CD4-positive, CD25-positive, alpha-beta regulatory T cell (primary cell): Measurements from ENCODE around the gene SLC17A9. TPM values are rescaled to one million over a fixed set of nuclear protein-coding genes. Genes with fewer than 3 reads are reported as not detected.
A peak's percentile ranks its signal among the peaks of the same experiment; 100 is the strongest.

Experiments
- ATAC-seq, 2 donors: fragments of 150-1000 bp; cut with Tn5 transposase; one replicate each; pipeline ENCODE4 v1.10.0; 2021; ENCODE audit warnings: low read depth in 2 of 2, moderate number of reproducible peaks in 2 of 2, moderate library complexity in 1 of 2
- DNase-seq, 3 donors: peaks; one replicate each; pipeline versions ENCODE4 v3.0.0 to v3.0.0-alpha.2; 2012 to 2022; ENCODE audit warnings: mixed read lengths in 1 of 3
- H3K27ac ChIP-seq: one replicate; pipeline ENCODE4 v1.7.0; 2013; ENCODE audit warnings: mild to moderate bottlenecking, low read length; ENCODE audit not compliant: insufficient read depth, poor library complexity, severe bottlenecking
- H3K27me3 ChIP-seq: one replicate; pipeline ENCODE4 v1.7.0; 2013; ENCODE audit warnings: low read length; ENCODE audit not compliant: control insufficient read depth, insufficient read depth
- H3K36me3 ChIP-seq: one replicate; pipeline ENCODE4 v1.7.0; 2013; ENCODE audit warnings: mild to moderate bottlenecking, low read length, moderate library complexity; ENCODE audit not compliant: control insufficient read depth, insufficient read depth
- H3K4me1 ChIP-seq: 2 replicates; pipeline ENCODE4 v1.7.0; 2013; ENCODE audit warnings: mild to moderate bottlenecking, low read length; ENCODE audit not compliant: insufficient read depth, control insufficient read depth, poor library complexity, severe bottlenecking
- H3K4me3 ChIP-seq: one replicate; pipeline ENCODE4 v1.7.0; 2013; ENCODE audit warnings: low read depth, mild to moderate bottlenecking, low read length, moderate library complexity
- H3K9me3 ChIP-seq, 2 experiments: 1 replicate in 1 of 2; 2 replicates in 1 of 2; pipeline ENCODE4 v1.7.0; 2013; ENCODE audit warnings: low read length in 2 of 2, mild to moderate bottlenecking in 1 of 2, moderate library complexity in 1 of 2; ENCODE audit not compliant: control insufficient read depth in 2 of 2
- H3K27ac Mint-ChIP-seq, 3 donors: one replicate each; pipeline ENCODE4 v1.8.0; 2020 to 2022; ENCODE audit warnings: mild to moderate bottlenecking in 3 of 3, mixed read lengths in 3 of 3, moderate library complexity in 2 of 3
- H3K27me3 Mint-ChIP-seq: one replicate; pipeline ENCODE4 v1.8.0; 2022; ENCODE audit warnings: mild to moderate bottlenecking, mixed read lengths
- H3K36me3 Mint-ChIP-seq: one replicate; pipeline ENCODE4 v1.8.0; 2020; ENCODE audit warnings: mixed read lengths
- H3K4me1 Mint-ChIP-seq, 4 donors: one replicate each; pipeline ENCODE4 v1.8.0; 2020 to 2022; ENCODE audit warnings: mixed read lengths in 4 of 4, mild to moderate bottlenecking in 1 of 4
- H3K4me3 Mint-ChIP-seq, 4 donors: one replicate each; pipeline ENCODE4 v1.8.0; 2020 to 2022; ENCODE audit warnings: mild to moderate bottlenecking in 4 of 4, mixed read lengths in 4 of 4, moderate library complexity in 3 of 4
- H3K9me3 Mint-ChIP-seq, 7 donors: one replicate each; pipeline ENCODE4 v1.8.0; 2020 to 2022; ENCODE audit warnings: mixed read lengths in 7 of 7, mild to moderate bottlenecking in 3 of 7, moderate library complexity in 2 of 7
- polyA plus RNA-seq, 4 donors: library from polyadenylated mRNA; unstranded; fragments of 300-500 nt; fragmentation: Illumina TruSeq; gene quantifications; one replicate each; pipeline ENCODE4 v1.2.3, GENCODE V29; 2021
- total RNA-seq: library from RNA; stranded (reverse); gene quantifications from one replicate; pipeline ENCODE4 v1.2.3, GENCODE V29; 2022

The SLC17A9 gene
- total RNA-seq (4.1 TPM), polyA plus RNA-seq (under 1 TPM in 3 of 4 donors, not detected in 1; 0.06 to 0.34 (median 0.32) TPM)

GRCh38 chr20:62952373-62952967 lies at the start of gene SLC17A9:
Gene SLC17A9, plus strand, starts transcription at chr20:62952709. Its CDS starts 122 bp downstream, at chr20:62952831.
- peak; percentile 20 to 69 (median 55) for DNase-seq
- peak in 1 of 2 donors; percentile 21 for ATAC-seq

GRCh38 chr20:62902926-62903615 lies 49.4 kb upstream of the SLC17A9 start:
- no peak overlapping the region for H3K27ac ChIP-seq
- no peak for DNase-seq
- Mint-ChIP-seq H3K4me3 (no peak overlapping the region), H3K9me3 (peaks cover 0 to 1% (median 0%) of the 10 kb centered on the region in 7 donors), H3K4me1 (peaks cover 17 to 36% (median 29%) of the 10 kb centered on the region in 4 donors), H3K27ac (peak overlapping the region in 1 of 3 donors; percentile 32), H3K36me3 (peaks cover 26% of the 10 kb centered on the region), H3K27me3 (no peaks in the 10 kb centered on the region)
- peaks cover 24% of the 10 kb centered on the region for H3K4me1 ChIP-seq
- no peak for ATAC-seq
- H3K27me3 ChIP-seq, result no peaks in the 10 kb centered on the region
- H3K9me3 ChIP-seq, result no peaks in the 10 kb centered on the region
- peaks cover 61% of the 10 kb centered on the region for H3K36me3 ChIP-seq
- no peak overlapping the region for H3K4me3 ChIP-seq

More at GRCh38 chr20:62952373-62952967, at the start of gene SLC17A9:
- H3K27me3 ChIP-seq, result no peaks in the 10 kb centered on the region
- H3K27ac ChIP-seq, result peak within 1 kb of the TSS; percentile 83
- peaks cover 34% of the 10 kb centered on the region for H3K4me1 ChIP-seq
- H3K9me3 ChIP-seq, result no peaks in the 10 kb centered on the region
- H3K27me3 Mint-ChIP-seq, result no peaks in the 10 kb centered on the region
- H3K4me3 ChIP-seq, result peak within 1 kb of the TSS; percentile 26
- peak within 1 kb of the TSS in 2 of 3 donors; percentile 91 to 95 for H3K27ac Mint-ChIP-seq
- H3K4me3 Mint-ChIP-seq, result peak within 1 kb of the TSS; percentile 83 to 92 (median 88)
- peaks cover 3 to 32% (median 9%) of the 10 kb centered on the region in 4 donors for H3K4me1 Mint-ChIP-seq
- peaks cover 21% of the 10 kb centered on the region for H3K36me3 ChIP-seq
- no peaks in the 10 kb centered on the region for H3K9me3 Mint-ChIP-seq
- H3K36me3 Mint-ChIP-seq, result peaks cover 13% of the 10 kb centered on the region

- Mint-ChIP-seq H3K36me3 (peaks cover 44% of the 10 kb centered on the region), H3K27ac (peak overlapping the region in 2 of 3 donors; percentile 37 to 40), H3K9me3 (peaks cover 0 to 1% (median 0%) of the 10 kb centered on the region in 7 donors), H3K4me1 (peaks cover 8 to 24% (median 12%) of the 10 kb centered on the region in 4 donors), H3K4me3 (peak overlapping the region in 1 of 4 donors; percentile 21), H3K27me3 (no peaks in the 10 kb centered on the region)
- Histone ChIP-seq H3K4me3 (no peak overlapping the region), H3K27ac (no peak overlapping the region), H3K36me3 (peaks cover 86% of the 10 kb centered on the region), H3K4me1 (peaks cover under 1% of the 10 kb centered on the region), H3K27me3 (no peaks in the 10 kb centered on the region), H3K9me3 (no peaks in the 10 kb centered on the region)
- no peak for ATAC-seq
- no peak for DNase-seq
Observed at GRCh38 chr20:62905536-62906117, 46.9 kb upstream of the SLC17A9 start.

- Mint-ChIP-seq H3K27ac (peak overlapping the region in 1 of 3 donors; percentile 40), H3K4me1 (peaks cover 8 to 25% (median 10%) of the 10 kb centered on the region in 4 donors), H3K27me3 (no peaks in the 10 kb centered on the region), H3K4me3 (no peak overlapping the region), H3K9me3 (peaks cover 0 to 1% (median 0%) of the 10 kb centered on the region in 7 donors), H3K36me3 (peaks cover 47% of the 10 kb centered on the region)
- Histone ChIP-seq H3K27ac (no peak overlapping the region), H3K4me3 (no peak overlapping the region), H3K9me3 (no peaks in the 10 kb centered on the region), H3K27me3 (no peaks in the 10 kb centered on the region), H3K36me3 (peaks cover 89% of the 10 kb centered on the region), H3K4me1 (no peaks in the 10 kb centered on the region)
- no peak for DNase-seq
- no peak for ATAC-seq
Observed at GRCh38 chr20:62906209-62906608, 46.3 kb upstream of the SLC17A9 start.

- Mint-ChIP-seq H3K27me3 (no peaks in the 10 kb centered on the region), H3K4me1 (peaks cover 8 to 27% (median 11%) of the 10 kb centered on the region in 4 donors), H3K27ac (no peak overlapping the region), H3K4me3 (no peak overlapping the region), H3K36me3 (peaks cover 47% of the 10 kb centered on the region), H3K9me3 (peaks cover 0 to 1% (median 0%) of the 10 kb centered on the region in 7 donors)
- Histone ChIP-seq H3K36me3 (peaks cover 93% of the 10 kb centered on the region), H3K27me3 (no peaks in the 10 kb centered on the region), H3K4me3 (no peak overlapping the region), H3K27ac (no peak overlapping the region), H3K4me1 (no peaks in the 10 kb centered on the region), H3K9me3 (no peaks in the 10 kb centered on the region)
- ATAC-seq (no peak), DNase-seq (no peak)
Observed at GRCh38 chr20:62906647-62907375, 45.7 kb upstream of the SLC17A9 start.

- Mint-ChIP-seq H3K27me3 (no peaks in the 10 kb centered on the region), H3K36me3 (peaks cover 47% of the 10 kb centered on the region)
- H3K36me3 ChIP-seq, result peaks cover 95% of the 10 kb centered on the region
Observed at GRCh38 chr20:62907384-62908317, 44.9 kb upstream of the SLC17A9 start.

More at GRCh38 chr20:62907384-62908317, 44.9 kb upstream of the SLC17A9 start:
- ATAC-seq, result peak; percentile 56 to 58
- Histone ChIP-seq H3K9me3 (no peaks in the 10 kb centered on the region), H3K27ac (peak overlapping the region; percentile 20), H3K4me3 (no peak overlapping the region), H3K27me3 (no peaks in the 10 kb centered on the region), H3K4me1 (no peaks in the 10 kb centered on the region)
- H3K9me3 Mint-ChIP-seq, result peaks cover 0 to 1% (median 0%) of the 10 kb centered on the region in 7 donors
- peak overlapping the region in 1 of 4 donors; percentile 40 for H3K4me3 Mint-ChIP-seq
- peak overlapping the region in 1 of 3 donors; percentile 52 for H3K27ac Mint-ChIP-seq
- DNase-seq, result peak; percentile 24 to 36 (median 34)
- peaks cover 8 to 32% (median 14%) of the 10 kb centered on the region in 4 donors for H3K4me1 Mint-ChIP-seq
